CD4-positive, alpha-beta memory T cell (primary cell): Measurements from ENCODE around the gene RANGAP1. TPM values are rescaled to one million over a fixed set of nuclear protein-coding genes. Genes with fewer than 3 reads are reported as not detected.

Source experiments
- CTCF ChIA-PET: fragments of 350-600 bp; sonication (Branson Sonifier 250); formaldehyde crosslinking; loops from one replicate; lab custom pipeline; 2021; ENCODE audit warnings: inconsistent platforms; ENCODE audit not compliant: partially characterized antibody; lab: Charles Lee
- POLR2A ChIA-PET: fragments of 350-600 bp; sonication (Branson Sonifier 250); formaldehyde crosslinking; loops from one replicate; lab custom pipeline; 2021; ENCODE audit not compliant: partially characterized antibody; lab: Charles Lee
- DNase-seq, 5 donors: peaks; one replicate each; pipeline versions ENCODE4 v3.0.0 to v3.0.0-alpha.2; 2020 to 2022; ENCODE audit warnings: mixed read lengths in 1 of 5
- H3K27ac ChIP-seq: one replicate; pipeline ENCODE4 v1.7.0; 2013; ENCODE audit warnings: low read depth, low read length
- H3K27me3 ChIP-seq: 2 replicates; pipeline ENCODE4 v1.7.0; 2013; ENCODE audit warnings: mild to moderate bottlenecking, low read length, moderate library complexity; ENCODE audit not compliant: insufficient read depth
- H3K36me3 ChIP-seq: 2 replicates; pipeline ENCODE4 v1.7.0; 2013; ENCODE audit warnings: mild to moderate bottlenecking, low read length, moderate library complexity; ENCODE audit not compliant: insufficient read depth
- H3K4me1 ChIP-seq: 2 replicates; pipeline ENCODE4 v1.7.0; 2013; ENCODE audit warnings: mild to moderate bottlenecking, low read length, moderate library complexity; ENCODE audit not compliant: insufficient read depth
- H3K4me3 ChIP-seq, 2 donors: one replicate each; pipeline ENCODE4 v1.7.0; 2013; ENCODE audit warnings: low read length in 2 of 2, mild to moderate bottlenecking in 1 of 2
- H3K9me3 ChIP-seq, 2 donors: one replicate each; pipeline ENCODE4 v1.7.0; 2013; ENCODE audit warnings: low read length in 2 of 2, control low read depth in 1 of 2; ENCODE audit not compliant: control insufficient read depth in 1 of 2
- H3K27ac Mint-ChIP-seq, 7 donors: one replicate each; pipeline ENCODE4 v1.8.0; 2020 to 2021; ENCODE audit warnings: mixed read lengths in 7 of 7, mild to moderate bottlenecking in 6 of 7, inconsistent platforms in 3 of 7, moderate library complexity in 3 of 7
- H3K27me3 Mint-ChIP-seq, 2 donors: one replicate each; pipeline ENCODE4 v1.8.0; 2020 to 2021; ENCODE audit warnings: mixed read lengths in 2 of 2
- H3K36me3 Mint-ChIP-seq, 2 donors: one replicate each; pipeline ENCODE4 v1.8.0; 2020 to 2021; ENCODE audit warnings: mixed read lengths in 2 of 2, inconsistent platforms in 1 of 2, mild to moderate bottlenecking in 1 of 2
- H3K4me1 Mint-ChIP-seq, 4 donors: one replicate each; pipeline ENCODE4 v1.8.0; 2020 to 2021; ENCODE audit warnings: mixed read lengths in 4 of 4, mild to moderate bottlenecking in 1 of 4
- H3K4me3 Mint-ChIP-seq, 8 donors: one replicate each; pipeline ENCODE4 v1.8.0; 2020 to 2021; ENCODE audit warnings: mixed read lengths in 8 of 8, mild to moderate bottlenecking in 7 of 8, moderate library complexity in 6 of 8, inconsistent platforms in 3 of 8
- H3K9me3 Mint-ChIP-seq, 8 donors: one replicate each; pipeline ENCODE4 v1.8.0; 2020 to 2021; ENCODE audit warnings: mixed read lengths in 8 of 8, mild to moderate bottlenecking in 5 of 8, inconsistent platforms in 3 of 8, moderate library complexity in 1 of 8
- intact Hi-C: fragments of 100-400 bp; cut with micrococcal nuclease; formaldehyde crosslinking; loops from one replicate; pipeline ENCODE4 v1.15.1; 2023
- polyA plus RNA-seq, 2 donors: library from polyadenylated mRNA; unstranded; fragments of 300-500 nt; fragmentation: Illumina TruSeq; gene quantifications; one replicate each; pipeline ENCODE4 v1.2.3, GENCODE V29; 2021
- total RNA-seq, 2 experiments: library from RNA; stranded (reverse); gene quantifications; one replicate each; pipeline ENCODE4 v1.2.3, GENCODE V29; 2021

Gene RANGAP1
- total and polyA plus RNA-seq, 4 experiments from 2014 or later, result 12.7 to 74.7 (median 50.7) TPM

- intact Hi-C loops, result no loop called here
- no peaks in the 10 kb centered on the region for H3K27me3 Mint-ChIP-seq
- Histone ChIP-seq H3K36me3 (peaks cover 54% of the 10 kb centered on the region), H3K4me1 (no peaks in the 10 kb centered on the region), H3K27me3 (no peaks in the 10 kb centered on the region), H3K27ac (no peak overlapping the region), H3K9me3 (no peaks in the 10 kb centered on the region), H3K4me3 (no peak overlapping the region)
- peaks cover 0 to 2% (median 0%) of the 10 kb centered on the region in 4 donors for H3K4me1 Mint-ChIP-seq
- ChIA-PET POLR2A (no interaction called here), CTCF (interaction anchor here (1.6 kb wide), 1 partner anchor 11 kb away, joined by 6 read pairs; no protein-coding TSS in a partner anchor)
- H3K9me3 Mint-ChIP-seq, result no peaks in the 10 kb centered on the region
- DNase-seq, result no peak
- H3K36me3 Mint-ChIP-seq, result peaks cover 19 to 58% of the 10 kb centered on the region in 2 donors
- H3K4me3 Mint-ChIP-seq, result no peak overlapping the region
- H3K27ac Mint-ChIP-seq, result no peak overlapping the region
Measured at GRCh38 chr22:41248758-41249157, 37.2 kb downstream of the RANGAP1 start.

GRCh38 chr22:41248314-41248713 is 37.7 kb downstream of the RANGAP1 start:
- Histone ChIP-seq H3K36me3 (peaks cover 50% of the 10 kb centered on the region), H3K27ac (no peak overlapping the region), H3K4me1 (no peaks in the 10 kb centered on the region), H3K27me3 (no peaks in the 10 kb centered on the region), H3K4me3 (no peak overlapping the region), H3K9me3 (no peaks in the 10 kb centered on the region)
- no peaks in the 10 kb centered on the region for H3K9me3 Mint-ChIP-seq
- H3K27me3 Mint-ChIP-seq, result no peaks in the 10 kb centered on the region
- intact Hi-C loops, result no loop called here
- H3K4me3 Mint-ChIP-seq, result no peak overlapping the region
- H3K27ac Mint-ChIP-seq, result no peak overlapping the region
- H3K4me1 Mint-ChIP-seq, result peaks cover 0 to 2% (median 0%) of the 10 kb centered on the region in 4 donors
- H3K36me3 Mint-ChIP-seq, result peaks cover 19 to 55% of the 10 kb centered on the region in 2 donors
- no peak for DNase-seq
- POLR2A ChIA-PET, result no interaction called here
- CTCF ChIA-PET, result interaction anchor here (1.6 kb wide), 1 partner anchor 11 kb away, joined by 6 read pairs; no protein-coding TSS in a partner anchor

GRCh38 chr22:41247703-41248102 is 38.3 kb downstream of the RANGAP1 start:
- Histone ChIP-seq H3K9me3 (no peaks in the 10 kb centered on the region), H3K36me3 (peaks cover 44% of the 10 kb centered on the region), H3K4me1 (no peaks in the 10 kb centered on the region), H3K4me3 (no peak overlapping the region), H3K27ac (no peak overlapping the region), H3K27me3 (no peaks in the 10 kb centered on the region)
- H3K4me3 Mint-ChIP-seq, result no peak overlapping the region
- H3K4me1 Mint-ChIP-seq, result peaks cover 0 to 2% (median 0%) of the 10 kb centered on the region in 4 donors
- H3K27ac Mint-ChIP-seq, result no peak overlapping the region
- POLR2A ChIA-PET, result no interaction called here
- no peak for DNase-seq
- H3K27me3 Mint-ChIP-seq, result no peaks in the 10 kb centered on the region
- CTCF ChIA-PET, result interaction anchor here (1.6 kb wide), 1 partner anchor 10 kb away, joined by 6 read pairs; no protein-coding TSS in a partner anchor
- intact Hi-C loops, result no loop called here
- no peaks in the 10 kb centered on the region for H3K9me3 Mint-ChIP-seq
- H3K36me3 Mint-ChIP-seq, result peaks cover 19 to 51% of the 10 kb centered on the region in 2 donors

- no peak overlapping the region for H3K4me3 ChIP-seq
- no peak overlapping the region for H3K27ac ChIP-seq
- no peaks in the 10 kb centered on the region for H3K9me3 ChIP-seq
- peaks cover 0 to 2% (median 0%) of the 10 kb centered on the region in 4 donors for H3K4me1 Mint-ChIP-seq
- H3K27me3 ChIP-seq, result no peaks in the 10 kb centered on the region
- H3K4me3 Mint-ChIP-seq, result no peak overlapping the region
- DNase-seq, result no peak
- H3K27ac Mint-ChIP-seq, result no peak overlapping the region
- H3K36me3 Mint-ChIP-seq, result peaks cover 14 to 36% of the 10 kb centered on the region in 2 donors
- H3K36me3 ChIP-seq, result peaks cover 31% of the 10 kb centered on the region
- ChIA-PET CTCF (no interaction called here), POLR2A (no interaction called here)
- intact Hi-C loops, result no loop called here
- H3K9me3 Mint-ChIP-seq, result no peaks in the 10 kb centered on the region
- H3K27me3 Mint-ChIP-seq, result no peaks in the 10 kb centered on the region
- H3K4me1 ChIP-seq, result no peaks in the 10 kb centered on the region
Measured at GRCh38 chr22:41245917-41246499, 40.0 kb downstream of the RANGAP1 start.

GRCh38 chr22:41243361-41243760 is 42.6 kb downstream of the RANGAP1 start:
- ChIA-PET POLR2A (no interaction called here), CTCF (interaction anchor here (2.9 kb wide), 1 partner anchor 321 kb away, joined by 17 read pairs; no protein-coding TSS in a partner anchor)
- Histone ChIP-seq H3K4me1 (peaks cover under 1% of the 10 kb centered on the region), H3K27ac (no peak overlapping the region), H3K36me3 (peaks cover 7% of the 10 kb centered on the region), H3K27me3 (no peaks in the 10 kb centered on the region), H3K9me3 (no peaks in the 10 kb centered on the region), H3K4me3 (no peak overlapping the region)
- no peak for DNase-seq
- peaks cover 0 to 6% (median 4%) of the 10 kb centered on the region in 4 donors for H3K4me1 Mint-ChIP-seq
- intact Hi-C loops, result no loop called here
- no peaks in the 10 kb centered on the region for H3K27me3 Mint-ChIP-seq
- H3K9me3 Mint-ChIP-seq, result no peaks in the 10 kb centered on the region
- no peak overlapping the region for H3K4me3 Mint-ChIP-seq
- peaks cover 5 to 23% of the 10 kb centered on the region in 2 donors for H3K36me3 Mint-ChIP-seq
- peak overlapping the region in 3 of 7 donors; percentile 10 to 60 (median 10) for H3K27ac Mint-ChIP-seq

GRCh38 chr22:41242396-41243117 is 43.4 kb downstream of the RANGAP1 start:
- Mint-ChIP-seq H3K27ac (peak overlapping the region in 1 of 7 donors; percentile 23), H3K36me3 (peaks cover 2 to 19% of the 10 kb centered on the region in 2 donors), H3K9me3 (no peaks in the 10 kb centered on the region), H3K27me3 (no peaks in the 10 kb centered on the region), H3K4me3 (no peak overlapping the region), H3K4me1 (peaks cover 0 to 6% (median 4%) of the 10 kb centered on the region in 4 donors)
- no peak for DNase-seq
- Histone ChIP-seq H3K4me1 (peaks cover 4% of the 10 kb centered on the region), H3K4me3 (no peak overlapping the region), H3K27me3 (no peaks in the 10 kb centered on the region), H3K9me3 (no peaks in the 10 kb centered on the region), H3K36me3 (peaks cover 3% of the 10 kb centered on the region), H3K27ac (no peak overlapping the region)
- intact Hi-C loops, result no loop called here
- POLR2A ChIA-PET, result no interaction called here
- CTCF ChIA-PET, result interaction anchor here (2.9 kb wide), 1 partner anchor 320 kb away, joined by 17 read pairs; no protein-coding TSS in a partner anchor

- intact Hi-C loops, result no loop called here
- H3K9me3 Mint-ChIP-seq, result no peaks in the 10 kb centered on the region
- no peak overlapping the region for H3K27ac ChIP-seq
- peaks cover 13% of the 10 kb centered on the region for H3K4me1 ChIP-seq
- no peaks in the 10 kb centered on the region for H3K9me3 ChIP-seq
- H3K27me3 ChIP-seq, result no peaks in the 10 kb centered on the region
- ChIA-PET CTCF (no interaction called here), POLR2A (no interaction called here)
- peak overlapping the region in 3 of 7 donors; percentile 2 to 83 (median 32) for H3K27ac Mint-ChIP-seq
- peaks cover 0 to 11% of the 10 kb centered on the region in 2 donors for H3K36me3 Mint-ChIP-seq
- H3K36me3 ChIP-seq, result no peaks in the 10 kb centered on the region
- no peak overlapping the region for H3K4me3 ChIP-seq
- DNase-seq, result no peak
- peaks cover 4 to 14% (median 6%) of the 10 kb centered on the region in 4 donors for H3K4me1 Mint-ChIP-seq
- no peaks in the 10 kb centered on the region for H3K27me3 Mint-ChIP-seq
- H3K4me3 Mint-ChIP-seq, result peak overlapping the region in 2 of 8 donors; percentile 1 to 33
Measured at GRCh38 chr22:41241133-41241676, 44.8 kb downstream of the RANGAP1 start.
